Esophagus squamous epithelium (tissue), 5 donors: ENCODE measurements around the gene STEAP4. TPM values are rescaled to one million over a fixed set of nuclear protein-coding genes. Genes with fewer than 3 reads are reported as not detected.

Source experiments
- DNase-seq: peaks from one replicate; lab custom pipeline; 2025; lab: John Stamatoyannopoulos, UW
- H3K27ac ChIP-seq, 4 donors: fragments of 200-600 bp; sonication (generic); one replicate each; pipeline ENCODE4 v1.5.1; 2016 to 2019; ENCODE audit warnings: mild to moderate bottlenecking in 1 of 4
- H3K27me3 ChIP-seq, 4 donors: fragments of 200-600 bp; sonication (generic); 1 replicate in 3 of 4; 2 replicates in 1 of 4; pipeline versions ENCODE4 v1.5.1 to v1.6.0; 2017 to 2021; ENCODE audit warnings: antibody characterized with exemption in 1 of 4
- H3K36me3 ChIP-seq, 3 donors: fragments of 200-600 bp; sonication (generic); one replicate each; pipeline ENCODE4 v1.5.1; 2016 to 2019
- H3K4me1 ChIP-seq, 3 donors: fragments of 200-600 bp; sonication (generic); one replicate each; pipeline ENCODE4 v1.5.1; 2017 to 2019
- H3K4me3 ChIP-seq, 4 donors: fragments of 200-600 bp; sonication (generic); 1 replicate in 3 of 4; 2 replicates in 1 of 4; pipeline ENCODE4 v1.5.1; 2016 to 2019; ENCODE audit warnings: mild to moderate bottlenecking in 2 of 4, moderate library complexity in 1 of 4
- H3K9me3 ChIP-seq, 3 donors: fragments of 200-600 bp; sonication (generic); one replicate each; pipeline ENCODE4 v1.5.1; 2016 to 2019
- POLR2A ChIP-seq, 4 donors: fragments of 450-650 bp; IDR thresholded peaks; one replicate each; pipeline ENCODE4 v1.6.1; 2017; ENCODE audit warnings: antibody characterized with exemption in 4 of 4, mild to moderate bottlenecking in 4 of 4, moderate library complexity in 3 of 4
- WGBS, 2 donors: methylation state at CpG; one replicate each; pipeline ENCODE4 v1.1.5; 2018; 5-methylcytosine and 5-hydroxymethylcytosine counted together
- intact Hi-C: fragments of 100-400 bp; cut with DNase I; formaldehyde crosslinking; loops from one replicate; pipeline ENCODE4 v1.15.0; 2022
- total RNA-seq, 4 donors: library from RNA; depleted of rRNA; stranded (reverse); fragments of >200 nt; gene quantifications; one replicate each; pipeline ENCODE4 v1.1.0, GENCODE V29; 2016
- TF ChIP-seq, protein P1 (sequence below), 6 experiments: fragments of 450-650 bp in 4 of 6; fragments of 200-600 bp in 2 of 6; sonication (generic) in 2 of 6; IDR thresholded peaks; one replicate each; pipeline ENCODE4 v1.5.1; 2016 to 2019; ENCODE audit warnings: antibody characterized with exemption in 6 of 6, mild to moderate bottlenecking in 4 of 6, moderate library complexity in 4 of 6
- donor health status: DM: yes; HTN: yes; CAD: no.

STEAP4 gene
- total RNA-seq, 4 donors from 2014 or later, result 6.3 to 50.5 (median 24.2) TPM

DNA sequence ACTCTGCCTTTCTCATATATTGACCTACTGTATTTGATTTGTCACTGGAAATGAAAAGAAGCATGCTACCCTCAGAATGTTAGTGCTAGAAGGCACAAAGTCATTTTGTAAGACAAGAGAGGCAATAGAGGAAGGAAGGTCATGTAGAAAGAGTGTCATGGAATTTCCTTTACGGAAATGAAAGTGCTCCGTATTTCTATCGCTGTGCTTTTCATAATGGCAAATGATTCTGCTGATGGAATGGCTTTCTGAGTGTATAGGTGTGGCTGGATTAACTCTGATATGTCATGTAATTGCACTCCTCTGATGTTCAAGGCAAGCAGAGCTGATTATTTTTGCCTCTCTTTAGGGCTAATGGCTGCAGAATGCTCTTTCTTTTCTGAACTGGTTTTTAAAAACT, 15.5 kb upstream of the STEAP4 start:
- H3K36me3 ChIP-seq, result no peaks in the 10 kb centered on the region
- H3K4me3 ChIP-seq, result peak overlapping the region in 1 of 4 donors; percentile 25
- TF ChIP-seq, protein P1, sequence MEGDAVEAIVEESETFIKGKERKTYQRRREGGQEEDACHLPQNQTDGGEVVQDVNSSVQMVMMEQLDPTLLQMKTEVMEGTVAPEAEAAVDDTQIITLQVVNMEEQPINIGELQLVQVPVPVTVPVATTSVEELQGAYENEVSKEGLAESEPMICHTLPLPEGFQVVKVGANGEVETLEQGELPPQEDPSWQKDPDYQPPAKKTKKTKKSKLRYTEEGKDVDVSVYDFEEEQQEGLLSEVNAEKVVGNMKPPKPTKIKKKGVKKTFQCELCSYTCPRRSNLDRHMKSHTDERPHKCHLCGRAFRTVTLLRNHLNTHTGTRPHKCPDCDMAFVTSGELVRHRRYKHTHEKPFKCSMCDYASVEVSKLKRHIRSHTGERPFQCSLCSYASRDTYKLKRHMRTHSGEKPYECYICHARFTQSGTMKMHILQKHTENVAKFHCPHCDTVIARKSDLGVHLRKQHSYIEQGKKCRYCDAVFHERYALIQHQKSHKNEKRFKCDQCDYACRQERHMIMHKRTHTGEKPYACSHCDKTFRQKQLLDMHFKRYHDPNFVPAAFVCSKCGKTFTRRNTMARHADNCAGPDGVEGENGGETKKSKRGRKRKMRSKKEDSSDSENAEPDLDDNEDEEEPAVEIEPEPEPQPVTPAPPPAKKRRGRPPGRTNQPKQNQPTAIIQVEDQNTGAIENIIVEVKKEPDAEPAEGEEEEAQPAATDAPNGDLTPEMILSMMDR (IDR thresholded peaks at IDR 0.05), result no peak
- no peak for TF ChIP-seq POLR2A (IDR thresholded peaks at IDR 0.05)
- 17 to 32% methylated on average over 3 of the region's 3 CpGs for WGBS, 2 donors
- H3K9me3 ChIP-seq, result no peaks in the 10 kb centered on the region
- H3K4me1 ChIP-seq, result no peaks in the 10 kb centered on the region
- intact Hi-C loops, result no loop called here
- no peaks in the 10 kb centered on the region for H3K27me3 ChIP-seq
- no peak overlapping the region for H3K27ac ChIP-seq
- DNase-seq, result no peak

DNA sequence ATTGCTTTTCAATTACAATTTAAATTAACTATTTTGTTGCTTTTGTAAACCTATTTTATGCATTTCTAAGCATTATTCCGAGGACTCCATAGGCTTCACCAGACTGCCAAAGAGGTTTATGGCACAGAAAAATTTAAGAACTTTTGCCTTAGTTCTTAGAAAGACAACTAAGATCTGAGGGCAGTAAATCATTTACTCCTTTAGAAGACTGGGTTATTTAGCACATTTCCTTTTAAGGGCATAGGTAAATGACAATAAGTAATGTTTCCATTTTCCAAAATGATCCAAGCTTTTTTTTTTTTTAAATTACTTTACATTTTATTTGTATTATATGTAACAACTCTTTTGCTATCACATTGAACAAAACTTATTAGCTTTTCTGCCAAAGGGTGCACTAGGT, 15.0 kb upstream of the STEAP4 start:
- no peaks in the 10 kb centered on the region for H3K9me3 ChIP-seq
- no peaks in the 10 kb centered on the region for H3K4me1 ChIP-seq
- no peak for TF ChIP-seq POLR2A (IDR thresholded peaks at IDR 0.05)
- TF ChIP-seq, protein P1 (IDR thresholded peaks at IDR 0.05), result no peak
- no peak overlapping the region for H3K27ac ChIP-seq
- no peak for DNase-seq
- H3K27me3 ChIP-seq, result no peaks in the 10 kb centered on the region
- WGBS, 2 donors, result 79 to 88% methylated on average over 1 of the region's 1 CpG
- intact Hi-C loops, result no loop called here
- H3K4me3 ChIP-seq, result no peak overlapping the region
- H3K36me3 ChIP-seq, result no peaks in the 10 kb centered on the region

DNA sequence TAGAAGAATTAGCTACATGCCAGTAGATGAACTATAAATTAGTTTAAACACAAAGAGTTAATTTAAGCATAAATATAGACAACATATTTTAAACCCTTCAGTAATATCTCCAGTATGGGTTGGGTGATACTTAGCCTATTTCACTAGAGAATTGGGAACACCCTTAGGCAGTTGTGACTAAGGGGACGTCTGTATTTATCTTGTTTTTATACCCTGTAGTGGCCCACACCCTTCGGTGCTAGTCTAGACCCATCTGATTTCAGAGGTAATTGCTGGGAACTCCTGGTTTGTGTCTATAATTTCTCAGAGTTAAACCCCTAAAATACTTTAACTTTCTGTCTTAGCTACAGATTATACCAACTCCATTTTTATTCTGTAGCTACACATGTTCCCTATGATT, 11.5 kb upstream of the STEAP4 start:
- Histone ChIP-seq H3K4me3 (no peak overlapping the region), H3K36me3 (no peaks in the 10 kb centered on the region), H3K27me3 (no peaks in the 10 kb centered on the region), H3K27ac (no peak overlapping the region), H3K9me3 (no peaks in the 10 kb centered on the region), H3K4me1 (no peaks in the 10 kb centered on the region)
- no peak for DNase-seq
- 29 to 44% methylated on average over 2 of the region's 2 CpGs for WGBS, 2 donors
- intact Hi-C loops, result no loop called here
- TF ChIP-seq, protein P1 (IDR thresholded peaks at IDR 0.05), result no peak
- TF ChIP-seq POLR2A (IDR thresholded peaks at IDR 0.05), result no peak

DNA sequence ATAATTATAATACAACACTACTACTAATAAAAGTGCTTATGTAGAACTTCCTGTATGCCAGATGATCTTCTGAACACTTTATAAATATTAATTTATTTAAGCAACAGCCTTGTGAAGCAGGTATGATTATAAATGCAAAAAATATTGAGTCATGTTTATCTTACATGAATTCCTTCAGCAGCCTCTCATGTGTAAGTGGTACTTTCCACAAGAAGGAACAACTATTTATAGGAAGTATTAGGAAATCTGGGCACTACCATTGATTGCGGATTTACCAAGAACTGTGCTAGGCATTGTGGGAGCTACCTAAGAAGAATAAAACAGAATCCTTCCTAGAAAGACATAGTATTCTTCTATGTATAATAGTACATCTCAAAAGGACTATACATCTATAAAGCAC, 10.7 kb upstream of the STEAP4 start:
- TF ChIP-seq, protein P1 (IDR thresholded peaks at IDR 0.05), result no peak
- no peak for TF ChIP-seq POLR2A (IDR thresholded peaks at IDR 0.05)
- DNase-seq, result no peak
- Histone ChIP-seq H3K4me3 (no peak overlapping the region), H3K36me3 (no peaks in the 10 kb centered on the region), H3K27ac (no peak overlapping the region), H3K27me3 (no peaks in the 10 kb centered on the region), H3K9me3 (no peaks in the 10 kb centered on the region), H3K4me1 (peaks cover 0 to 1% (median 0%) of the 10 kb centered on the region in 3 donors)
- intact Hi-C loops, result no loop called here
- WGBS, 2 donors, result 38 to 50% methylated on average over 1 of the region's 1 CpG

DNA sequence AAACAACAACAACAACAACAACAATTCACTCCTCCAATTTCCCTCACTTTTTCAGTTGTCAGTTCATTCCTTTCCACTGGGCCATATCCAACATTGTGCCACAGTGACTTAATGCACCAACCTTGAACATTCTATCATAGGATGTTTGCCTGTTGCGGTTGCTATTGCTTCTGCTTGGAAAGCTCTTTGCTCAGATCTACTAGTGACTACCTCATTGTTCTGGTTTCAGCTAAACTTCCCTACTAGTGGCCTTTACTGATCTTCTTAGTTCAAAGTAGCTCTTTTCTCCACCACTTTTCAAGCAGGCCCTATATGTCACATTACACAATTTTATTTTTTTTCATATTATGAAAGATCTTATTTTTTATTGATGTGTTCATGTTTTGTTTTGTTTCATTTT, 9.8 kb upstream of the STEAP4 start:
- Histone ChIP-seq H3K27me3 (no peaks in the 10 kb centered on the region), H3K4me3 (no peak overlapping the region), H3K36me3 (no peaks in the 10 kb centered on the region), H3K27ac (no peak overlapping the region), H3K4me1 (peaks cover 0 to 11% (median 3%) of the 10 kb centered on the region in 3 donors), H3K9me3 (no peaks in the 10 kb centered on the region)
- intact Hi-C loops, result no loop called here
- TF ChIP-seq, protein P1 (IDR thresholded peaks at IDR 0.05), result no peak
- TF ChIP-seq POLR2A (IDR thresholded peaks at IDR 0.05), result no peak
- DNase-seq, result no peak
- WGBS, 2 donors, result 92 to 100% methylated on average over 1 of the region's 1 CpG
